Effector memory CD8-positive, alpha-beta T cell (primary cell): Measurements from ENCODE around the gene AQP7.
"Not testable (repeated sequence)": the region's sequence is repeated elsewhere in the genome, so short reads cannot be mapped to it uniquely, and the experiment has no call there.

Experiments used
- ATAC-seq: fragments of 150-1000 bp; cut with Tn5 transposase; replicated peaks from 2 replicates; pipeline ENCODE4 v1.10.0; 2021; ENCODE audit warnings: mild to moderate bottlenecking, moderate library complexity
- DNase-seq, 3 experiments: peaks; one replicate each; pipeline ENCODE4 v3.0.0; 2021
- H3K27ac Mint-ChIP-seq, 2 donors: one replicate each; pipeline ENCODE4 v1.8.0; 2022; ENCODE audit warnings: mild to moderate bottlenecking in 2 of 2, mixed read lengths in 2 of 2, moderate library complexity in 2 of 2
- H3K27me3 Mint-ChIP-seq, 2 donors: one replicate each; pipeline ENCODE4 v1.8.0; 2022; ENCODE audit warnings: mixed read lengths in 2 of 2
- H3K36me3 Mint-ChIP-seq: one replicate; pipeline ENCODE4 v1.8.0; 2022; ENCODE audit warnings: mild to moderate bottlenecking, moderate library complexity, mixed read lengths; ENCODE audit not compliant: insufficient read depth
- H3K4me1 Mint-ChIP-seq, 2 donors: one replicate each; pipeline ENCODE4 v1.8.0; 2022; ENCODE audit warnings: low read depth in 2 of 2, mixed read lengths in 2 of 2
- H3K4me3 Mint-ChIP-seq, 2 donors: one replicate each; pipeline ENCODE4 v1.8.0; 2022; ENCODE audit warnings: mild to moderate bottlenecking in 2 of 2, mixed read lengths in 2 of 2, moderate library complexity in 2 of 2
- H3K9me3 Mint-ChIP-seq, 2 donors: one replicate each; pipeline ENCODE4 v1.8.0; 2022; ENCODE audit warnings: mixed read lengths in 2 of 2

Gene AQP7

GRCh38 chr9:33424492-33424891 lies 22.1 kb upstream of the AQP7 start:
- Mint-ChIP-seq H3K4me1 (peaks cover 3 to 22% of the 10 kb centered on the region in 2 donors), H3K27ac (peak overlapping the region in 1 of 2 donors; percentile 42)
- not testable (repeated sequence) for H3K36me3 Mint-ChIP-seq, ATAC-seq, H3K4me3 Mint-ChIP-seq, DNase-seq, H3K27me3 Mint-ChIP-seq, H3K9me3 Mint-ChIP-seq

DNA sequence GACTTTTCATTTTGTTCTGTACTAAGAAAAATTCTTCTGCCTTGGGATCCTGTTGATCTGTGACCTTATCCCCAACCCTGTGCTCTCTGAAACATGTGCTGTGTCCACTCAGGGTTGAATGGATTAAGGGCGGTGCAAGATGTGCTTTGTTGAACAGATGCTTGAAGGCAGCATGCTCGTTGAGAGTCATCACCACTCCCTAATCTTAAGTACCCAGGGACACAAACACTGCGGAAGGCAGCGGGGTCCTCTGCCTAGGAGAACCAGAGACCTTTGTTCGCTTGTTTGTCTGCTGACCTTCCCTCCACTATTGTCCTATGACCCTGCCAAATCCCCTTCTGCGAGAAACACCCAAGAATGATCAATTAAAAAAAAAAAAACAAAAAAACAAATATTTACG lies 21.7 kb upstream of the AQP7 start:
- peaks cover 3 to 23% of the 10 kb centered on the region in 2 donors for H3K4me1 Mint-ChIP-seq
- DNase-seq, ATAC-seq, H3K9me3 Mint-ChIP-seq, H3K36me3 Mint-ChIP-seq, H3K27me3 Mint-ChIP-seq, H3K4me3 Mint-ChIP-seq, H3K27ac Mint-ChIP-seq: not testable (repeated sequence)

GRCh38 chr9:33419708-33420303 lies 17.4 kb upstream of the AQP7 start:
- DNase-seq (no peak), ATAC-seq (no peak)
- no peaks in the 10 kb centered on the region for H3K27me3 Mint-ChIP-seq
- peaks cover 32 to 54% of the 10 kb centered on the region in 2 donors for H3K4me1 Mint-ChIP-seq
- H3K4me3 Mint-ChIP-seq, result no peak overlapping the region
- H3K36me3 Mint-ChIP-seq, result peaks cover 11% of the 10 kb centered on the region
- peak overlapping the region in 1 of 2 donors; percentile 23 for H3K27ac Mint-ChIP-seq
- no peaks in the 10 kb centered on the region for H3K9me3 Mint-ChIP-seq

GRCh38 chr9:33418090-33418489 lies 15.7 kb upstream of the AQP7 start:
- DNase-seq (no peak), ATAC-seq (no peak)
- no peaks in the 10 kb centered on the region for H3K9me3 Mint-ChIP-seq
- H3K27ac Mint-ChIP-seq, result peak overlapping the region in 1 of 2 donors; percentile 76
- H3K4me1 Mint-ChIP-seq, result peaks cover 32 to 54% of the 10 kb centered on the region in 2 donors
- no peak overlapping the region for H3K4me3 Mint-ChIP-seq
- H3K36me3 Mint-ChIP-seq, result peaks cover 11% of the 10 kb centered on the region
- no peaks in the 10 kb centered on the region for H3K27me3 Mint-ChIP-seq

- ATAC-seq (peak; percentile 42), DNase-seq (peak in 2 of 3 experiments; percentile 20 to 32)
- no peaks in the 10 kb centered on the region for H3K9me3 Mint-ChIP-seq
- peak overlapping the region; percentile 57 to 76 for H3K27ac Mint-ChIP-seq
- H3K4me1 Mint-ChIP-seq, result peaks cover 32 to 54% of the 10 kb centered on the region in 2 donors
- peaks cover 11% of the 10 kb centered on the region for H3K36me3 Mint-ChIP-seq
- no peaks in the 10 kb centered on the region for H3K27me3 Mint-ChIP-seq
- H3K4me3 Mint-ChIP-seq, result peak overlapping the region; percentile 64 to 66
Observed at GRCh38 chr9:33416996-33417395, 14.6 kb upstream of the AQP7 start.

DNA sequence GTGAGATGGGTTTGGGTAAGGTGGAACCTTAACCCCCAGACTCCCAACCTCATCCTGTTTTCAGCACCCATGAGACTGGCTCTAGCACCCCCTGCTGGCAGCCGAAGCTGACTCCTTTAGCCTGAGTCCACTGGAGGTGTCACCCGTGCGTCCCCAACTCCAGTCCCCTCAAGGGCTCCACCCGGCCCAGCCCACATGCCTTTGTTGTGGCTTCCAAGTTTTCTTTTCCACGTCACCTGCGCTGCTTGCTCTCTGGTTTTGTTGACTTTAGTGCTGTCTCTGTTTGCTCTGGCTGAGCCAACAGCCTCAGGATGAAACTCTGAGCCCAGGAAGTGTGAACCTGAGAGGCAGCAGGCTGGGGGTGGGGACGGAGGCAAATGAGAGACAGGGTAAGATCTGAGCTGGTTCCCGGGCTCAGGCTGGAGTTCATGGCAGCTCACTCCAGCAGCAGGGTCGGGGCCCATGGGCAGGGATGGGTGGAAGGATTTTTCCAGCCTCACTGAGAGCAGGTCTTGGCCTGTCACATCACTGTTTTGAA lies 13.2 kb upstream of the AQP7 start:
- Mint-ChIP-seq H3K27ac (peak overlapping the region; percentile 57 to 76), H3K4me1 (peaks cover 32 to 51% of the 10 kb centered on the region in 2 donors), H3K4me3 (peak overlapping the region; percentile 47 to 66), H3K9me3 (no peaks in the 10 kb centered on the region), H3K27me3 (no peaks in the 10 kb centered on the region), H3K36me3 (peaks cover 11% of the 10 kb centered on the region)
- peak; percentile 88 for ATAC-seq
- DNase-seq, result peak; percentile 86 to 92 (median 90)

DNA sequence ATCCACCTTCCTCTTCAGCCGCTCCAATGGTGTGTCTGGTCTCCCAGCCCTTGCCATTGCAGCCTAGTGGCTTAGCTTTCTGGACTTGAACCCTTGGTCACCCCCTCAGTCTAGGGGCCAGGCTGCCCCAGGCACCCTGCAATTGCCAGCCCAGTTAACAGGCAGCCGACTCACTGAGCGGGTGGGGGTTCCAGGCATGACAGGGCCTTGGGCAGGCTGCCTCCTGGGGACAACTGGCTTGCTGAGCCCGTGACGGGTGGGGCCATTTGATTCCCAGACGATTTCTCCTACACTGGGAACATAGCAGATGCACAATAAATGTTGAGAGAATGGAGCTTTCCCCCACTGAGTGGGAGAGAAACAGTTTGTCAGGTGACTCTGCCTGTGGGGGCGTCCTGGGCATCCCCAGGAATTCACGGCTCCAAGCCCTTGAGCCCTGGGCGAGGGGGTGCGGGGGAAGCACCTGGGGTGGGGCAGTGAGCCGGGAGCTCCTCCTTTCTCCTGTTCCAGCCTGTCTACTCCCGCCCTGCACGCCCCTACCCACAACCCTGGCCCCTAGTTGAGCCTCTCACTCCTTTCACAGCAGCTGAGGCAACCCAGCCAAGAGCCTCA lies 12.6 kb upstream of the AQP7 start:
- peak overlapping the region; percentile 57 to 76 for H3K27ac Mint-ChIP-seq
- ATAC-seq (no peak), DNase-seq (no peak)
- H3K4me3 Mint-ChIP-seq, result peak overlapping the region; percentile 47 to 66
- H3K27me3 Mint-ChIP-seq, result no peaks in the 10 kb centered on the region
- H3K9me3 Mint-ChIP-seq, result no peaks in the 10 kb centered on the region
- H3K4me1 Mint-ChIP-seq, result peaks cover 29 to 45% of the 10 kb centered on the region in 2 donors
- H3K36me3 Mint-ChIP-seq, result peaks cover 11% of the 10 kb centered on the region

- Mint-ChIP-seq H3K4me1 (peaks cover 29 to 38% of the 10 kb centered on the region in 2 donors), H3K27me3 (no peaks in the 10 kb centered on the region), H3K27ac (peak overlapping the region in 1 of 2 donors; percentile 57), H3K4me3 (no peak overlapping the region), H3K36me3 (peaks cover 11% of the 10 kb centered on the region), H3K9me3 (no peaks in the 10 kb centered on the region)
- ATAC-seq (no peak), DNase-seq (no peak)
Observed at GRCh38 chr9:33414268-33414667, 11.9 kb upstream of the AQP7 start.

GRCh38 chr9:33408087-33408486 lies 5.7 kb upstream of the AQP7 start:
- Mint-ChIP-seq H3K4me3 (no peak overlapping the region), H3K9me3 (no peaks in the 10 kb centered on the region), H3K27me3 (no peaks in the 10 kb centered on the region), H3K27ac (peak overlapping the region in 1 of 2 donors; percentile 73), H3K36me3 (no peaks in the 10 kb centered on the region), H3K4me1 (peaks cover 0 to 1% of the 10 kb centered on the region in 2 donors)
- DNase-seq, result no peak
- ATAC-seq, result no peak

DNA sequence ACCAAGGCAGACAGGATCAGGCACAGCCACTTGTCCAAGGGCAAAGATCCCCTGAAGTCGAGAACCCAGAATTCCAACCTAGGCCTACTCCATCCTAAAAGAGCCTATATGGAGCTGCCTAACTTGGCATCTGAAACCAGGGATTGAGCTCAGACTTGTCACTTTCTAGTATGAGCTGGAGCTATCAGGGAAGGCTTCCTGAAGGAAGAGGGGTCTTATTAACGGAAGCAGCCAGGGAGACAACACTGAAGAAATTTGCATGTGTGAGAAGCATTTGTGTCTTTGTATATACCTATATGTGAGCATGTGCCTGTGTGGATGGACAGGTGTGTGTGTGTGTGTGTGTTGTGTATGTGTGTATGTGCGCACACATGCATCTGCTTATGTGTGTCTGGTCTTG lies 4.7 kb upstream of the AQP7 start:
- H3K36me3 Mint-ChIP-seq, result no peaks in the 10 kb centered on the region
- no peaks in the 10 kb centered on the region for H3K9me3 Mint-ChIP-seq
- H3K27me3 Mint-ChIP-seq, result no peaks in the 10 kb centered on the region
- DNase-seq, result no peak
- H3K4me1 Mint-ChIP-seq, result peaks cover 0 to 3% of the 10 kb centered on the region in 2 donors
- peak overlapping the region in 1 of 2 donors; percentile 73 for H3K27ac Mint-ChIP-seq
- H3K4me3 Mint-ChIP-seq, result no peak overlapping the region
- no peak for ATAC-seq

- no peaks in the 10 kb centered on the region for H3K27me3 Mint-ChIP-seq
- no peaks in the 10 kb centered on the region for H3K9me3 Mint-ChIP-seq
- ATAC-seq, result no peak
- no peaks in the 10 kb centered on the region for H3K36me3 Mint-ChIP-seq
- H3K4me1 Mint-ChIP-seq, result peaks cover 0 to 3% of the 10 kb centered on the region in 2 donors
- no peak overlapping the region for H3K4me3 Mint-ChIP-seq
- H3K27ac Mint-ChIP-seq, result no peak overlapping the region
- no peak for DNase-seq
Observed at GRCh38 chr9:33404788-33405362, 2.5 kb upstream of the AQP7 start.

DNA sequence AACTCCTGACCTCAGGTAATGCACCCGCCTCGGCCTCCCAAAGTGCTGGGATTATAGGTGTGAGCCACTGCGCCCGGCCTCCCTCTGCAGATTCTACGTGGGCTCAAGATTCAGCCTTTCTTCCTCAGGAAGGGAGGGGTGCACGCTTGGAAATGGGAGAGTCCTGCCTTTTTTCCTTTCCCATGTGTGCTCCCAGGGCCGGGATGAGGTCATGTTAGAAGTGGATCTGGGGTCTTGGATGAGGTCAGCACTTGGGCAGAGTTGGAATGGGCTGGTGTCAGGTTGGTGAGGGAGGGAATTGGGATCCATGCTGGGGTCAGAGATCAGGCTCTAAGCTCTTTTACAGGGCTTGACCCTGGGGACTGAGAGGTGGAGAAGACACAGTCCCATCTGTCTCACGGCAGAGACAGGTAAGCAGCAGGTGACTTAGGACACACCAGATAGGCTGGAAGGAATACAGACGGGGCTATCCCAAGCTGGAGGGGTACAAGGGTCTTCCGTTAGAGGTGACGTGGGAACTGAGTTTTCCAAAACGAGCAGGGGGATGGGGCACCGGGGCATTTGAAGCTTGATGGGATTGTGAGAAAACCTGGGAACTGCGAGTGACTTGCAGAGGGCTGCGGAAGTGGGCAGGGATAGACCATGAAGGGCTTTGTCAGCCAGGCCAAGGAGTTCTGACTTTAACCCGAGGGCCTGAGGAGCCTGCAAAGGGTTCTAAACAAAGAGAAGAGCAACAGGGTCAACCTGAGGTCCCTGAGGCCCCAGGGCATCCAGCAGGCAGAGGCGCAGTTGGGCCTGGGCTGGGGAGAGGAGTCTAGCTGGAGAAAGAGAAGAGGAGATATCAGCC lies 1.8 kb upstream of the AQP7 start:
- Mint-ChIP-seq H3K36me3 (no peaks in the 10 kb centered on the region), H3K4me1 (peaks cover 0 to 3% of the 10 kb centered on the region in 2 donors)

GRCh38 chr9:33401809-33402208 lies 559 bp downstream of the AQP7 start:
- H3K27me3 Mint-ChIP-seq, H3K4me3 Mint-ChIP-seq, H3K4me1 Mint-ChIP-seq, ATAC-seq, H3K9me3 Mint-ChIP-seq, H3K27ac Mint-ChIP-seq, DNase-seq, H3K36me3 Mint-ChIP-seq: not testable (repeated sequence)

More for the DNA sequence above, 1.8 kb upstream of the AQP7 start:
- no peak overlapping the region for H3K4me3 Mint-ChIP-seq
- ATAC-seq (no peak), DNase-seq (no peak)
- no peaks in the 10 kb centered on the region for H3K27me3 Mint-ChIP-seq
- H3K9me3 Mint-ChIP-seq, result no peaks in the 10 kb centered on the region
- H3K27ac Mint-ChIP-seq, result no peak overlapping the region
